ENCODE data around the gene TBXAS1. TPM values are rescaled to one million over a fixed set of nuclear protein-coding genes. Genes with fewer than 3 reads are reported as not detected.

The TBXAS1 gene
- total and polyA plus RNA-seq, 2 of the 8 experiments (the other 6 are each of a cell fraction or from before 2014, with no cell fraction given) = 0.86 to 2.1 TPM

GRCh38 chr7:139823959-139824521 is 5.0 kb upstream of the TBXAS1 start:
- Histone ChIP-seq H3K4me2 (ENCODE audit: insufficient read depth in 1 of 2, low read depth in 2 of 2, low read length in 2 of 2) (no peak overlapping the region), H2AFZ (ENCODE audit: low read length) (no peak overlapping the region), H3K27ac (ENCODE audit: low read depth, low read length) (no peak overlapping the region)
- no peak for TF ChIP-seq SUZ12 (IDR thresholded peaks at IDR 0.05; ENCODE audit: low read length)
- TF ChIP-seq MAFK (IDR thresholded peaks at IDR 0.05; ENCODE audit: low read depth, low read length) = no peak
- TF ChIP-seq KDM1A (IDR thresholded peaks at IDR 0.05; ENCODE audit: borderline replicate concordance, low read length) = no peak
- TF ChIP-seq KDM5A (IDR thresholded peaks at IDR 0.05; ENCODE audit: low read length) = no peak
- TF ChIP-seq JUND (IDR thresholded peaks at IDR 0.05; ENCODE audit: low read length) = no peak
- TF ChIP-seq YY1 (IDR thresholded peaks at IDR 0.05; ENCODE audit: low read depth, low read length) = no peak
- no peak for TF ChIP-seq RFX5 (IDR thresholded peaks at IDR 0.05; ENCODE audit: borderline replicate concordance, low read depth, low read length)
- TF ChIP-seq RBBP5 (IDR thresholded peaks at IDR 0.05; ENCODE audit: borderline replicate concordance, low read depth, low read length) = no peak
- TF ChIP-seq TAF7 (optimal IDR thresholded peaks at IDR 0.05; ENCODE audit: borderline replicate concordance, low read depth, low read length) = no peak
- no peak for TF ChIP-seq EP300 (IDR thresholded peaks at IDR 0.05; ENCODE audit: borderline replicate concordance in 1 of 2, low read depth in 2 of 2, low read length in 2 of 2)
- TF ChIP-seq CTBP2 (IDR thresholded peaks at IDR 0.05; ENCODE audit: borderline replicate concordance, insufficient read depth, insufficient read length, low read length) = no peak
- no peak for TF ChIP-seq RXRA (IDR thresholded peaks at IDR 0.05; ENCODE audit: insufficient read depth, low read depth, low read length)
- TF ChIP-seq POLR2AphosphoS5 (IDR thresholded peaks at IDR 0.05; ENCODE audit: low read depth, low read length) = no peak
- TF ChIP-seq ASH2L (IDR thresholded peaks at IDR 0.05; ENCODE audit: low read length) = no peak

More at GRCh38 chr7:139823959-139824521, 5.0 kb upstream of the TBXAS1 start:
- H3K4ac ChIP-seq (replicated peaks; ENCODE audit: insufficient read length, low read depth, low read length) = no peak overlapping the region
- no peak overlapping the region for H4K5ac ChIP-seq (ENCODE audit: insufficient read length, low read depth, low read length)
- no peak overlapping the region for H2BK20ac ChIP-seq (ENCODE audit: low read length)
- H2AK5ac ChIP-seq (ENCODE audit: low read depth, low read length) = no peak overlapping the region
- H4K20me1 ChIP-seq (replicated peaks in 1 of 2; ENCODE audit: control insufficient read depth in 1 of 2, insufficient read depth in 2 of 2, low read length in 2 of 2) = no peaks in the 10 kb centered on the region
- H2BK12ac ChIP-seq (ENCODE audit: low read depth, low read length) = no peak overlapping the region
- H3K9me3 ChIP-seq (ENCODE audit: insufficient read depth in 2 of 2, low read depth in 1 of 2, low read length in 1 of 2) = no peaks in the 10 kb centered on the region
- no peak overlapping the region for H3K4me3 ChIP-seq (ENCODE audit: extremely low read depth in 1 of 4, insufficient read depth in 2 of 4, low read depth in 3 of 4, low read length in 4 of 4)
- DNase-seq (ENCODE audit: low read depth in 1 of 2, low spot score in 2 of 2) (no peak), FAIRE-seq (no peak)
- no peak overlapping the region for H3K23ac ChIP-seq (ENCODE audit: insufficient read length)
- H3K9ac ChIP-seq (replicated peaks in 1 of 4; ENCODE audit: extremely low read depth in 1 of 4, low read depth in 3 of 4, low read length in 3 of 4) = no peak overlapping the region
- H2BK120ac ChIP-seq (replicated peaks; ENCODE audit: low read depth, low read length) = no peak overlapping the region
- H3K4me1 ChIP-seq (replicated peaks in 1 of 4; ENCODE audit: control insufficient read depth in 3 of 4, insufficient read depth in 4 of 4, low read length in 3 of 4) = no peaks in the 10 kb centered on the region
- ChIA-PET POLR2A (ENCODE audit: partially characterized antibody) (no interaction called here), CTCF (ENCODE audit: partially characterized antibody) (interaction anchor here (1.1 to 1.8 kb wide), 5 partner anchors 13 to 222 kb away, joined by 3 to 6 read pairs (median 5); no protein-coding TSS in a partner anchor)
- H3K14ac ChIP-seq (ENCODE audit: insufficient read length) = no peak overlapping the region
- no peak overlapping the region for H4K91ac ChIP-seq (replicated peaks; ENCODE audit: insufficient read length, low read length)
- WGBS, 2 experiments (ENCODE audit: extremely low coverage in 1 of 2, insufficient coverage in 1 of 2, insufficient read length in 1 of 2, insufficient replicate concordance in 2 of 2, low coverage in 1 of 2, low lambda C conversion rate in 2 of 2, missing lambda C conversion rate in 1 of 2) = 90% methylated on average over 8 of the region's 8 CpGs; no CpG with 5 or more reads in 1 of the 2 experiments
- no peaks in the 10 kb centered on the region for H3K27me3 ChIP-seq (replicated peaks in 1 of 4; ENCODE audit: control insufficient read depth in 3 of 4, extremely low read depth in 1 of 4, insufficient read depth in 3 of 4, low read length in 3 of 4)
- peaks cover 3% of the 10 kb centered on the region; the same call in 1 of the 2 replicates for H3K23me2 ChIP-seq (ENCODE audit: low read depth, low read length)
- no peak overlapping the region for H4K8ac ChIP-seq (ENCODE audit: extremely low read depth, insufficient read depth, low read length)
- H3K79me1 ChIP-seq (ENCODE audit: low read depth, low read length) = no peaks in the 10 kb centered on the region
- H2BK15ac ChIP-seq (ENCODE audit: low read length) = no peak overlapping the region
- H3K18ac ChIP-seq (ENCODE audit: extremely low read depth, low read length) = no peak overlapping the region
- no peak overlapping the region for H3K56ac ChIP-seq (replicated peaks; ENCODE audit: insufficient read length, low read depth, low read length)
- H3K79me2 ChIP-seq (ENCODE audit: control insufficient read depth in 1 of 2, insufficient read depth in 2 of 2, low read length in 2 of 2) = no peaks in the 10 kb centered on the region
- no peak overlapping the region for H2BK5ac ChIP-seq (ENCODE audit: low read depth, low read length)
- H3K36me3 ChIP-seq (ENCODE audit: control insufficient read depth in 2 of 4, insufficient read depth in 4 of 4, low read length in 3 of 4) = no peaks in the 10 kb centered on the region

All from H1 (cell line).